ENCODE results near the gene ERICH6.

GRCh38 chr3:150739877-150740645 is 36.3 kb upstream of the ERICH6 start:
- no peak for TF ChIP-seq CTCF (IDR thresholded peaks at IDR 0.05; ENCODE audit: borderline replicate concordance, extremely low read depth, low read length, poor library complexity, severe bottlenecking)
- no peak for TF ChIP-seq EZH2 (IDR thresholded peaks at IDR 0.05; ENCODE audit: borderline replicate concordance, low read depth, low read length, severe bottlenecking)

All from DND-41 (cell line).